Measurements from ENCODE around the gene CCDC38.

The CCDC38 gene

DNA sequence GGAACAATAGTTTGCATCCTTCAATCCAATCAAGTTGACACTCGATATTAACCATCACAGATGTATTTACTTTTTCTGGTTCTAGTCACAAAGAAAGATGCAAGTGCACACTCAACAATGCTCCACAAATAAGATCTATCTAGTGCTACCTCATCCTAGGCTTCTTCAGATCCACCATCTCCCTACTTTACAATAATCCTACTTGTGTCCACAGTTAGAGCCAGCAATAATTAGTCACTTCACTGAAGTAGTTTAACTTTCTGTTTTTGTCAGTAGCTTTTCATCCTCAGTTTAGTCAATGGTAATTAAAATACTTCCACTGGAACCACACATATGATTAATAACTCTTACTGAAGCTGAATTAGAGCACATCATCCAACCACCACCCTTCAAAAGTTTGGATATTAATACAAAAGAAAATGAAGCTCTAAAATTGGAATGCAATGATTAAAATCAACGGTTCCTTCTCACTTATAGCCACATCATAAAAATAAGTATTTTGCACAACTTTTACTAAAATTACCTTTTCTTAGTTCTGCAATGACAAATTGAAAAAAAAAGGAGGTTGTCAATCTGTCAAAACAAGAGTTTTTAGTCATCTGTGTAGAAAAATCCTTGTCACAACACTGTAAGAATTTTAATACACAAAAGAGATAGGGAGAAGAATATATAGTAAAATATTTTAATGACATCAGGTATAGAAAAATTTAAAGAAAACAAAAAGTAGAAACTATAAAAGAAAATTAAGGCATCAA lies 111.9 kb downstream of the CCDC38 start:
- no peak for DNase-seq

DNA sequence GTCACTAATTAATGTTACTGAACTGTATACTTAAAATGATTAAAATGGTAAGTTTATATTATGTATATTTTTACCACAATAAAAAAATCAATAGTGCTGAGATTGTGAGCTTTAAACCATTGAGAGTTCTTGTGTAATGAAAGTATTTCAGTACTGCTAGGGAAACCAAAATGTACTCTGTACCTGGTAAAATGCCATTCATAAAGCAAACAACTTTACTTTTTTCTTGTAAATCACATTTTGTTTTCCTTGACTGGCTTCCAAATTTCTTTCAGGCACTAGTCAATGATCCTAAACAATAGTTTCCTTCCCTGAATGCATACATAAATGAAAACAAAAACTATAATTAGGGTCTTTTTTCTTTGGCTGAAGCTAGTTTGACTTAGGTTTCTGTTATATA lies 113.0 kb downstream of the CCDC38 start:
- no peak for DNase-seq

DNA sequence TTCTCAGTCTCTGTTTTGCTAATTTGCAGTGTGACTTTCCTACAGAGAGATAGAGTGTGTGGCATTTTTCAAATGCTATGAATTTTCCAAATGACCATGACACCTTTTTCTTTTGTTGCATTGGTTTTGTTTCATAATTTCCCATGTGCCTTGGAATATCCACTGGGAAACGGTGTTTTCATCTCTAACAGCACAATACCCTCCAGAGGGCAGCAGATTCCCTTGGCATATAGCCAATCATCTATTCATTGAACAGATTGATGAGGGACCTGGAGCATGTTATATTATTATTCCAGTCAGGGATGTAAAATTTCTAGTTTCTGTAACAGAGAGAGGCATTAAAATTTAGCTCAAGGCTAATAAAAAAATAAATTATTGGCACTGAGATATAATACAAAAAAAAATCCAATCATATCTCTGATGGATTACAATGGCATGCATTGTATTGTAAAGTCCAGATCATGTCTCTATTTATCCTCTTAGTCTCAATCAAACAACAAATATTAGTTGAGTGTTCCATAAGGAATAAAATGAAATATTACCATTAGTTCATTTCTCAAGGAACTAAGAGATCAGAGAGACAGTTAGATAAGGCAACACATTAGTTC lies 122.2 kb downstream of the CCDC38 start:
- no peak for DNase-seq
